Measurements from ENCODE around the gene DES.
A peak's percentile ranks its signal among the peaks of the same experiment; 100 is the strongest.

DES gene

DNA sequence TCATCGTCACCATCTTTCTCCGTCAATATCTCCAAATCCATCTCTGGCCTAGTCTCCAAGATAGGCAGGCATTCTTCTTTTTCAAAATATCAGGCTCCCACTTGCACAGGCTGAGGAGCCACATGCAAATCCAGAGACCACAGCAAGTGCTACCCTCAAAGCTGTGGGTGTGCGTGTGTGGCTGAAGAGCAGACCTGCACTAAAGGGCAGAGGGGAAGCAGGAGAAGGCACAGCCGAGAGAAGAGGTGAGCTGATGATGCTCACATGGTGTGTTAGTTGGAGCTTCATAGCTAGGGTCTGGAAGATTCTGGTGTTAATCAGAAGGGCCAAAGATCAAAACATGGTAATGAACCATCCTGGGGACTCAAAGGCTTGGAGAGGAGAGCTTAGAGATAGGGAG is 20.3 kb downstream of the DES start:
- DNase-seq (ENCODE audit: low spot score): no peak

DNA sequence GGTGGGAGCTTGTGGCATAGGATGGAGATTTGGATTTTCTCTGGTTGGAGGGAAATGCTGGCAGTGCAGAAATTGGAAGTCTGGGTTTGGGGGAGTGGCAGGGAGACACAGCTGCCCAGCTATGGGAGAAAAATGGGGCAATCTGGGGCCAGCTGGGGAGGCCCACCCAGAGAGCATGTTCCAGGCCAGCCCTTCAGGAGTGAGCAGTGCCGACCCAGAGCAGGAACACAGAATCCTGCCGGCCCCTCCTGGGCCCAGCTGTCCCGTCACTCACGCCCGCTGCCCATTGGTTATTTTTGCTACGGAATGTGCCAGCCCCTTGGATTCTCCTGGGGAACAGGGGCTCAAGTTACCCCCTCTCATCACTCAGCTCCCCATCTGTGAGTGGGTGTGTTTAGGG is 21.3 kb downstream of the DES start:
- no peak for DNase-seq (ENCODE audit: low spot score)

DNA sequence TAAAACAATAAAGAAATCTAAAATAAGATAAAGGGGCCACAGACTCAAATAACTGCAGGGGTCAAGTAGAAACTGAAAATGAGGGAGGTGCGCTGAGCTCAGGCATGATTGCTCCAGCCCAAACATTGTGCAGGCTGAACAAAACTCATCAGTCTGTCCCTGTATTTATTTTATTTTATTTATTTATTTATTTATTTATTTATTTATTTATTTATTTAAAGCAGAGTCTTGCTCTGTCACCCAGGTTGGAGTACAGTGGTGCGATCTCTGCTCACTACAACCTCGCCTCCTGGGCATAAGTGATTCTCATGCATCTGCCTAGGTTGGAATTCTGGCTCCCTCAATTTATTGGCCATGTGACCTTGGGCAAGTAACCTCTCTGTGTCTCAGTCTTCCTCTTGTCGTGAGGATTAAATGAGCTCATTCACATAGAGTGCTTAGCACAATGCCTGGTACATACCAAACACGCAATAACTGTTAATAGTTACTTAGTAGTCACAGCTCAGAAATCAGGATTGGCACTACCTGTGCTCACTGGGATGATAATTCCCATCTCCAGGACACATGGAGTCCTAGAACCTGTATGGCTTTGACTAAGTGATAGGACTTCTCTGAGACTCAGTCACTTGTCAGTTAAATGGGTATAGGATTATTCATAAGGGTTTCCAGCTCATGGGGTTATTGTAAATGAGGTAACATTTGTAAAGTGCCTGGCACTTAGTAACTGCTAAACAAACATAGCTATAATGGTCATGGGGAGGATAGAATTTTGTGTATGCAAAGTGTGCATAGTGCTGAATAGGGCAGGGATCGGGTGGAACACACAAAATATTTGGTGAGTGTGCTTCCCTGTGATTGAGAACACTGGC is 22.4 kb downstream of the DES start:
- DNase-seq (ENCODE audit: low spot score): no peak

DNA sequence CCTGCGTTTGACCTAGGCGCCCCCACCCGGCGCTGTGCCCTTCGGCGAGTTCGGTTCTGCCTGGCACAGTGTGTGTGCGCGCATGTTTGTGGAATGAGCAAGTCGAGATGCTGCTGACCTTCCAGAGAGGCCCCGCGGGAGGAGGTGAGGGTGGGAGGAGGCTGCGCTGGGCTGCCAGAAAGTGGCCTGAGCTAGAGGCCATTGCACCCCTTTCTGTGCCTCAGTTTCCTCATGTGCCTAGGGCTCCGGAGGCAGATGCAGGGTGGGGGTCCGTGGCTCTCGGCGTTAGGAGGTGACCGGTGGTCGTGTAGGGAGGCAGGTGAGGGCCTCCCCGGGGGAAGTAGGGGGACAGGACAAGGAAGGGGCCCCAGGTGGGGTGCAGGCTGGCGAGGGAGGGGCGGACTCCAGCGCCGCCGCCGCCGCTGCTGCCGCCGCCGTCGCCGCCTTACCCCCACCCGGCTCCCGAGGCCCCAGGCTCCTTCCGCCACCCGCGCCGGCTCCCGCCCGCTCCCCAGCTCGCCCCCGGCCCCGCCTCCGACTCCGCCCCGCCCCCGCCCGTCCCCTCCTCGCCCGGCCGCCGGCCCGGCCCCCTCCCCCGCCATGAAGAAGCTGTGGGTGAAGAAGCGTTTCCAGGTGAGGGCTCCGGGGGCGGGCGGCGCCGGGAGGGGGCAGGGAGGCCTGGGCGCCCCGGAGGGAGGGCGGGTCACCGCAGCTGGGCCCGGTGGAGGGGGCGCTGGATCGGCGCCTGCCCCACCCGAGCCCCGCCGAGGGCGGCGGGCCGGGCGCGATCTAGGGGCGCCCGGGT is 23.5 kb downstream of the DES start:
- DNase-seq (ENCODE audit: low spot score): peak; percentile 74

DNA sequence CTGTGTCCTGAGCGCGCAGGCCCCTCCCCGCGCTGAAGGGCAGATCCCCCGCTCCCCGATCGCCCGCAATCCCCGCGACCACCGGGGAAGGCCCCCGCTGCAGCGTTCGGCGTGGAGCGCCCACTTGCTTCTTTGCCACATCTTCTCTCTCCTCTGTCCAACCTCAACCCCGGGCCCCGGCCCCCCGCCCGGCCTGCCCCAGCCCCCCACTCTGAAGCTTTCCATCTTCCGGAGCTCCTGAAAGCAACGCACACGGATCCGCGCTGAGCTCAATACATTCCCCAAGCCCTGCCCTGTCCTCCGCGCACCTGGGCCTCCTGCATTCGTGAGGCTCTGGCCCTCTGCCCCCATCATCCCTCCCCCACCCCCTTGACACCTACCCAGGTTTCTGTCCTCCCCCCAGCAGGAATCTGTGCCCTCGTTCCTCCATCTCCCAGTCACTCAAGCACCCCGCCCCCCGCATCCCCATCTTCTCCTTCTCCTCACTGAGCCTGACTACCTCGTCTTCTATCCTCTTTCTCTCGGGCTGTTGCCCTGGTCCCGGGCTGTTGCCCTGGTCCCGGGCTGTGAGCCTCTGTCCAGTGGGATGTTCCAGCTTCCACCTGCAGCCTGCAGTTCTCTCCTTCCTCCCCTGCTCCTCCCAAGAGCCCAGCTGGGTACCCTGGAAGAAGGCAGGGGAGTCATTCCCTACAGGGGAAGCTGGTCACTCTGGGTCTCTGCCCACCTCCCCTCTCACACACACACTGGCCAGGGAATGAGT is 24.3 kb downstream of the DES start:
- DNase-seq (ENCODE audit: low spot score): no peak

DNA sequence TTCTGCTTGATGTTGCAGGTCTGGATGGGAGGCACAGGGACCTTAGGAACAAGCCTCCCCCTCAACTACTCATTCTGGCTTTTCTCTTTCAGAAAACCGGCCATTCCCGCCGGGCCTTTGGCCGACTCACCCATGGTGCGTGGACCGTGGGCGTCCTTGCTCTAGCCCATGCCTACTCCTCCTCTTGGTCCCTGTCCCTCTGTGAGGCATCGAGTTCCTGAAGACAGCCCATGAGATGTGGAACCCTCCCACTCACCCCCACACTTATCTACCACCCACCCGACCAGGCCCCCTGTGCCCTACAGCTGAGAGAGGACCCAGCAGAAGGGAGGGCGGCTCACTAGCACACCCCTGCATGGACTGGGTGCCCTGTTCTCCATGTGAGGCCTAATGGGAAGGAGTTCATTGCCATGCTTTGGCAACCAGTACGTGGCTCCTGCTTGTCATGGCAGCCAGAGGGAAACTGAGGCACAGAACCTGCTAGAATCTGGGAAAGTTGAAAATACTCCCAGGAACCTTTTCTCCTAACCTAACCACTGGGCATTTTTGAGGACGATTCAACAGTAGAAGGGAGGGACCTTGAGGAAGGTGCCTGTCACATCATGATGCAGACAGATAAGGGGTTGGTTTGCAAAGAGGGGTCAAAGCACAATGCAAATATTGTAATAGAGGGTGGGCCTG is 25.0 kb downstream of the DES start:
- no peak for DNase-seq (ENCODE audit: low spot score)

DNA sequence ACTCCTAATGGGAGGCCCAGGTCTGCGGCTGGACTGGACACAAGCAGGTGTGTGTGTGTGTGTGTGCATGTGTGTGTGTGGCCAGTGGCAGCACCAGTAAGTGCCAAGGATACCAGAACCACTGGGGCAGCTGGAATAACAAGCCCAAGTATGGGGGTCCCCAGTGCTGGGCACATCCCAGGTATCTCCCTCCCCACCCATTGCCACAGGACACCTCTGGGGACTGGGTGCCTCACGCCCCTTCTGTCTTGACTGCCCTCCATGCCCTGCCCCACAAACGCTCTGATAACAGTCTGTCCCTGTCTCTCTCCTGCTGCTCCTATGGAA is 25.5 kb downstream of the DES start:
- DNase-seq (ENCODE audit: low spot score): no peak

DNA sequence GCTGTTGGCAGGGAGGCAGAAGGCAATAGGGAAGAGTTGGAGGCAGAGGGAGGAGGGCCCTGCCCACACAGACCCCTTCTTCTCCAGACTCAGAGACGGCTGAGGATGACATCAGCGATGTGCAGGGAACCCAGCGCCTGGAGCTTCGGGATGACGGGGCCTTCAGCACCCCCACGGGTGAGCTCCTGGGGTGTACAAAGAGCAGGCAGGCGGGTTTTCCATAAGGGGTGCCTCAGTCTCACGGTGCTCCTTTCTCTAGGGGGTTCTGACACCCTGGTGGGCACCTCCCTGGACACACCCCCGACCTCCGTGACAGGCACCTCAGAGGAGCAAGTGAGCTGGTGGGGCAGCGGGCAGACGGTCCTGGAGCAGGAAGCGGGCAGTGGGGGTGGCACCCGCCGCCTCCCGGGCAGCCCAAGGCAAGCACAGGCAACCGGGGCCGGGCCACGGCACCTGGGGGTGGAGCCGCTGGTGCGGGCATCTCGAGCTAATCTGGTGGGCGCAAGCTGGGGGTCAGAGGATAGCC is 26.5 kb downstream of the DES start:
- DNase-seq (ENCODE audit: low spot score): no peak

DNA sequence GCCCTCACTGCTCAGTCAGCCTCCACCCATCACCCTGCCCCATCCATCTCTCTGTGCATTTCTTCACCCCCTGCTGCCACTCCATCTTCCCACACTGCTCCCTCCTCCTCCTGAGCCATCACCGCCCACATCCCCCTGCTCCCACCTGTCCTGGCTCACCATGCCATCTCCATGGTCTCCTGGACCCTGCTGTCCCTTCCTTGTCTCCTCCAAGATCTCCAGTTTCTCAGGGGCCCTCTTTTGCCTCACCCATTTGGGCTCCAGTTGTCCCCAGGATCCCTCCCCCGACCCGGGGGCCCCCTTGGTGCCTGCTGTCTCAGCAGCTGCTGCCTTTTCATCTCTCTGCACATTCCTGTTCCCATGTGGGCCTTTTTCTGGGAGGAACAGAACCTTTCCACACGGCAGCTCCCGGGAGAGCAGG is 27.1 kb downstream of the DES start:
- no peak for DNase-seq (ENCODE audit: low spot score)

DNA sequence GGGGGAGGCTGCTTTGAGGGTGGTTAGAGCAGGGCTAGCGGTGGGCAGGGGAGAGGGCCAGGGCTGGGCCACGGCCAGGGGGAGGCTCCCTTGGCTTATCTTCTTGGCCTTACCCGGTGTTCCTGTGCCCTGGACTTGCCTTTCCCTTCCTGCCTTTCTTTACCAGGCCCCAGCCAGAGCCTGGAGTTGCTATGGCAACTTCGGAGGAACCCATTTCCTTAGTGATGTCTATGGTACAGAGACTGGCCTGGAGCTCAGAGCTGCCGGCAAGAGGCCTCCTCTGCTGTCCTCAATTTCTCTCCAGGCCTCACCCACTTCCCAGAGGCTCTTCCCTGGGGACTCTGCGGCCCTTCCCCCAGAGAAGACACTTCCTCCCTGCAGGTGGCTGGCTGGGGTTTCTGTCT is 27.9 kb downstream of the DES start:
- no peak for DNase-seq (ENCODE audit: low spot score)

DNA sequence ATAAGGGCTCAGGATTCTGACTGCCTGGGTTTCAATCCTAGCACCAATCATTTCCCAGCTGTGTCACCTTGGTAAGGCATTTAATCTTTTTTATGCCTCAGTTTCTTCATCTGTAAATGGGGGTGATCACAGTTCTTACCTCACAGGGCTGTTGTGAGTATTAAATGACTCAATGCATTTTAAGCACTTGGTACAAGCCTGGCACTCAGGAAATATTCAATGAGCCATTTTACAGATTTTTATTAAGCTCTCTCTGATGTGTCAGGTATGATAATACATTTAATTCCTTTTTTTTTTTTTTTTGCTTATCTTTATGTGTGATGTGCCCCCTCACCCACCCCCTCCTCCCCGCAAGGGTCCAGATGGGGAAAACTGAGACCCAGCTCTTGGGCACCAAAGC is 28.5 kb downstream of the DES start:
- no peak for DNase-seq (ENCODE audit: low spot score)

DNA sequence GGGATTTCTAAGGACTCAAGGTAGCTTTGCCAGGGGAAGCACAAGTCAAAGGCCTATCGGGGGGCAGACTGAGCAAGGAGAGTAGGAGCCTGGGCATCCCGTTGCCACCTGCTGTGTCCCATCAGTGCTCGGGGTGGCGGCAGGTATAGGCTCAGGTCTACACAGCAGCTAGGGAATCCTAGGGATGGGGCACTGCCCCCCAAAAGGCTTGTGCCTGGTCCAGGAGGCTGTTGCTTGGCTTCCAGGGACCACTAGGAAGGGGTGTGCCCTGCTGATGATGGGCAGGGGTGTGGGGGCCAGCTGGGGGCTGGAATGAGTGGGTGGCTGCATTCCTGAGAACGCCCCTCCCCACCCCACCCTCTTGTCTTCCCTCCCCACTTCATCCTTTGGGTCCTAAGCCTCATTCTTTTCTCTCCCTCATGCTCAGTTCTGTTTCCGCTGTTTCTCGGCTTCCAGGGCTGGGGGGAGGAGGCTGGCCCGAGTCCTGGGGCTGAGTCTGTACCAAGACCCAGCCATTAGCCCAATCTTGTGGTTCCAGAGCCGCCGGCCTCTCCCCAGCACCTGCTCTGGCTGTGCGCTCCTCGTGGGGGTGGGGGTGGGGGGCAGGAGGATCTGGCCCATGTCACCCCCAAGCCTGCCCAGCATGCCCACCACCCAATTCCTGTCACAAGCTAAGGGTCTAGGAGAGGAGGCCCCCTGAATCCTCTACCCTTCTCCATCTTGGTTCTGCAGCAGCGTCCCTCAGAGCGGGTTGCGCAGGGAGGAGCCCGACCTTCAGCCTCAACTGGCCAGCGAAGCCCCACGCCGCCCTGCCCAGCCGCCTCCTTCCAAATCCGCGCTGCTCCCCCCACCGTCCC is 29.3 kb downstream of the DES start:
- no peak for DNase-seq (ENCODE audit: low spot score)

DNA sequence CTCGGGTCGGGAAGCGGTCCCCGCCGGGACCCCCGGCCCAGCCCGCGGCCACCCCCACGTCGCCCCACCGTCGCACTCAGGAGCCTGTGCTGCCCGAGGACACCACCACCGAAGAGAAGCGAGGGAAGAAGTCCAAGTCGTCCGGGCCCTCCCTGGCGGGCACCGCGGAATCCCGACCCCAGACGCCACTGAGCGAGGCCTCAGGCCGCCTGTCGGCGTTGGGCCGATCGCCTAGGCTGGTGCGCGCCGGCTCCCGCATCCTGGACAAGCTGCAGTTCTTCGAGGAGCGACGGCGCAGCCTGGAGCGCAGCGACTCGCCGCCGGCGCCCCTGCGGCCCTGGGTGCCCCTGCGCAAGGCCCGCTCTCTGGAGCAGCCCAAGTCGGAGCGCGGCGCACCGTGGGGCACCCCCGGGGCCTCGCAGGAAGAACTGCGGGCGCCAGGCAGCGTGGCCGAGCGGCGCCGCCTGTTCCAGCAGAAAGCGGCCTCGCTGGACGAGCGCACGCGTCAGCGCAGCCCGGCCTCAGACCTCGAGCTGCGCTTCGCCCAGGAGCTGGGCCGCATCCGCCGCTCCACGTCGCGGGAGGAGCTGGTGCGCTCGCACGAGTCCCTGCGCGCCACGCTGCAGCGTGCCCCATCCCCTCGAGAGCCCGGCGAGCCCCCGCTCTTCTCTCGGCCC is 30.1 kb downstream of the DES start:
- DNase-seq (ENCODE audit: low spot score): no peak

DNA sequence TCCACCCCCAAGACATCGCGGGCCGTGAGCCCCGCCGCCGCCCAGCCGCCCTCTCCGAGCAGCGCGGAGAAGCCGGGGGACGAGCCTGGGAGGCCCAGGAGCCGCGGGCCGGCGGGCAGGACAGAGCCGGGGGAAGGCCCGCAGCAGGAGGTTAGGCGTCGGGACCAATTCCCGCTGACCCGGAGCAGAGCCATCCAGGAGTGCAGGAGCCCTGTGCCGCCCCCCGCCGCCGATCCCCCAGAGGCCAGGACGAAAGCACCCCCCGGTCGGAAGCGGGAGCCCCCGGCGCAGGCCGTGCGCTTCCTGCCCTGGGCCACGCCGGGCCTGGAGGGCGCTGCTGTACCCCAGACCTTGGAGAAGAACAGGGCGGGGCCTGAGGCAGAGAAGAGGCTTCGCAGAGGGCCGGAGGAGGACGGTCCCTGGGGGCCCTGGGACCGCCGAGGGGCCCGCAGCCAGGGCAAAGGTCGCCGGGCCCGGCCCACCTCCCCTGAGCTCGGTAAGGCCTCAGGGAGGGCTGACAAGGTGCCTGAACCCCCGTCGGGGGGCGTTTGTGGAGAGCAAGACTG is 30.7 kb downstream of the DES start:
- DNase-seq (ENCODE audit: low spot score): no peak

DNA sequence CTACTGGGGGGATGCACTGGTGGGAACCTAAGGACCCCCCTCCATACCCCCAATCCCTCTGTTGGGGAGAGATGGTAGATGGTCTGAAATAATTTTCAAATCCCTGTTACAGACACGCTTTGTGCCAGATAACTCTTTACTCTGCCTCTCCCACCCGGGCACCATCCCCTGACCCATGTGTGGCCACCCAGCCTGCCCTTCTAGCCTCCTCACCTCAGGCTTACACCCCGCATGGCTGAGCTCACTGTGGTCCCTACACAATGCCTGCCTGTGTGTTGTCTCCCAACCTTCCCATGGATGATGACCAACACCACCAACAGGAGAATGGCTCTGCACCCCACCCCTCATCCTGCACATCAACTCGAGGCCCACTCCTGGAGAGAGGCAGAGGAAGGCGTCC is 31.4 kb downstream of the DES start:
- DNase-seq (ENCODE audit: low spot score): no peak

DNA sequence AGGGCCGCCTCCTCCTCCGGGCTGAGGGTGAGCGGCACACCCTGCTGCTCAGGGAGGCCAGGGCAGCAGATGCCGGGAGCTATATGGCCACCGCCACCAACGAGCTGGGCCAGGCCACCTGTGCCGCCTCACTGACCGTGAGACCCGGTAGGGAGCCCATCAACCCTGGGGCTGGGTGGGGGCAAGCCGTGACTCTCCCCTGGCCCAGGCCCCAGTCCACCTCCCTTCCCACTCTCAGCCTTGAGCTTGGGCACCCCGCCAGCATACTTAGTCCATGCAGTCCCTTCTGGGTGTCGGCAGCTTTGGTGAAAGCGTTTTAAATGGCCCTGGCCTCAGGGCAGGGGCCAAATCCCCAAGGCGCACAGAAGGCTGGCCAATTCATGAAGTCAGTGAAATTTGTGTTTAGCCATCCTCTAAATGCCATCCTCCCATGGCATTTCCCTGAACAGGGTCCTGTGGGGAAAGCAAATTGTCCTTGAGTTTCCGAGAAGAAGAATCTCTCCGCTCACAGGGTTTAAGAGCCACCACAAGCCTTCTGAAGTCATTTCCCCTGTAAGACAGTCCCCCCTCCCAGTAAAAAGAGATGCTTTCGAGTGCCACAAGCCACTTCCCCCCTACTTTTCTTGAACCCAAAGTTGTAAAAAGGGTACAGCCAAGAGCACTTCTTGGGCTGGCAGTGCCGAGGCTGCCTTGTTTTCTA is 33.6 kb downstream of the DES start:
- no peak for DNase-seq (ENCODE audit: low spot score)

DNA sequence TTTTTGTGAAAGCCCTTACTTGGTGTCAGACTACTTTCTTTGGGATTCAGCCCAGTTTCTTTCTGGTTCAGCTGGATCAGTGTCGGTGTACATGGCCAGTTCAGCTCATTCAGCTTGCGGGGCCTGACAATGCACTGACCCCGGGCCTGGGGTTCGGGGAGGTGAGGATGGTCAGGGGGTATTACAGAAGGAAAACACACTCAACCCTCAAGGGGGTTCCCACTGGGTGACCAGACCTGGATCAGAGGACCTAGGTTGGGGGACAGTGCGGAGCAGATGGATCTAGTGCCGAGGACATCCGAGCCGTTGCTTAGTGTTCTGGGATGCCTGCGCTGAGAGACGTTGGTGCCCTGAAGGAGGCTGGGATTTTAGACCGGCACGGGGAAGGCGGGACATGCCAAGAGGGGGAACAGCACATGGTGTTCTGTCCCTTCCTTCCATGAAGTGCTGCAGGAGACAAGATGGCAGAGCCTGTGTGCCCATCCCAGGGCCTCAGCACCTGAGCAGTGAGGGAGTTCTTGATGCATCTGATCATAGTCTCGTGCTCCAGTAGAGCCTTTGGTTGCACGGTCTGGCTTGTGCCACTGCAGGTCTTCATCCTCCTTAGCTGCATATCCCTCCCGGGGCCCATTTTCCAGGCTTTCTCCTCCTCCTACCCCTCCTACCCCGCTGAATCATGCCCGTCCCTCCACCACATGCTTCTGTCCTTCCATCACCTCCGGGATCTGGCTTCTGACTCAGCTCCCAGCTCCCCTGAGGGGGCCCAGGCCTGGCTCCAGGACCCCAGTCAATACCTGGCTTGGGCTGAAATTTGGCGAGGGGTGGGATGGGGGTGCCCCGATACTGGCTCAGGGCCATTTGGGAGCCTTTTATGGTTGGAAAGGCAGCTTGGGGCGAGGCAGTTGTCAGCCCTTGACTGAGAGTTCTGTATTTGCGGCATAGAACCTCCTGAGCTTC is 34.5 kb downstream of the DES start:
- no peak for DNase-seq (ENCODE audit: low spot score)
